Germinal center (tissue), 1 donor: ENCODE data around the gene ARHGAP30.
A peak's percentile ranks its signal among the peaks of the same experiment; 100 is the strongest.

Source experiments
- DNase-seq: peaks from one replicate; pipeline ENCODE4 v3.0.0; 2012; ENCODE audit warnings: mixed read lengths, low spot score

The ARHGAP30 gene

DNA sequence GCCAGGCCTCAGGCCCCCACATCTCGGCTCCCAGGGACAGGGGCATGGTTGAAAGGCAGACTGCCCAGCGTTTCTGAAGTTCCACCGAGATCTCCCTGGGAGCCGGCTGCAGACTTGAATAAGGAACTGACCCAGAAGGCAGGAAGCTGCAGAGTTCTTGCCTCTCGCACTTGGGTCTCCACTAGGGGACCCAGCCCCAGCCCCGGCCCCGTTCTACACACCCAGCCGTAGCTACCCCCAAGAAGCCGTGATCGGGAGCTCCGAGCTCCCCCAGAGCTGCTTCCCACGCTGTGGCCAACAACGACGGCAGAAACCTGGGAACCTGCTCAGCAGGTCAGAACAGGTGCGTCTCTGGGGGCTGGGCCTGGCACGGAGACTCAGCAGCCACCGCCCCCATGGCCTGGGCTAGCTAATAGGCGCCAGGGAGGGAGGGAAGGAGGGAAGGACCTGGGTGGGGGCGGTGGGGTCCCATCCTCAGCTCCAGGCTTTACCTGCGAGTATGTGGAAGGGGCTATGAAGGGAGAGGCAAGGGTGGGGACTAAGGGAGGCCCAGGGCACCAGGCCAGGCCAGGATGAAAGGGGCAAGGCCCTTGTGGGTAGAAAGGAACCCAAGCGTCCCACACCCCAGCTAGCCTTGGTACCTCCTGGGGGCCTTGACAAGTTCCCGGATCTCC lies 19.7 kb upstream of the ARHGAP30 start, which contains the start of gene NECTIN4:
NECTIN4 (minus strand) TSS at position 308 of the 674 bp plus-strand sequence; CDS start at position 46, 262 bp downstream.
- DNase-seq: no peak

DNA sequence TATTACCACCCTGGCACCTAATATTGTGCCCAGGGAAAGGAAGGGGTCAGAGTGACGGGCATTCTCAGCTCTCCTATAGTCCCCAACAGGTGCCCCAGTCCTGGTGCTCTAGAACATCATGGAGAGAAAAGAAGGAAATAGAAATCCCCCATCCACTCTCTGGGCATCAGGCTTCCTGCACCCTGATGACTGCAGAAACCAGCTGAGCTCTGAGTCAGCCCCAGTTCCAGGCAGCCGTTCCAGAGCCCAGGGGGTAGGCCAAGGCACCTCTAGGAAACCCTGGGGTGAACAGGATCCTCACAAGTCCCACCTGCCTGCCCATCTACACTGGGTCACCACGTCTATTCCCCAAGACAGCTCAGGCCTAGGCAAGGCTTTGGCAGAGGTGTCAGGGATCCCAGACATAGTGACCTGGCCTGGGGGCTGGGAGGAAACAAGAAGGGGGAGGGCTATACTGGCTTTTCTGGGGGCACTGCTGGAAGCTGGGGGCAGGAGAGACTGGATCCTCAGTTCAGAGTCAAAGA lies 19.0 kb upstream of the ARHGAP30 start:
- no peak for DNase-seq

DNA sequence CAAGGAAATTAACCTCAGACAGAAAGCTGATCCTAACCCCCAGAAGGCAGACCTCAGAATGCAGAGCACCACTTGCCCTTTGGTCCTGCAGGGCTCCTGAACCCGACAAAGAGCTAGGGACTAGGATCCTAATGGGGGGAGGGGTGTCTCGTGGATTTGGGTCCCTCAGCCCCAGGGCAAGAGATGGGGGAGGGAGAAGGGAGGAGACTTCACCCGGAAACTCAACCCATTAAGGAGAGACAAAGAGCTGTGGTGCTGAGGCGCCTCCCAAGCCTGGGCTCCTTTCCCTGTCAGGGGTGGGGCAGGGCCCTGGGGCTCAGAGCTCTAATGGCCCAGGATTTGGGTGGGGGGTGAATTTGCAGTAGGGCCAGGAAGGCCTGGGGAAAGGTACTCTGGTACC lies 16.8 kb upstream of the ARHGAP30 start:
- DNase-seq: no peak

DNA sequence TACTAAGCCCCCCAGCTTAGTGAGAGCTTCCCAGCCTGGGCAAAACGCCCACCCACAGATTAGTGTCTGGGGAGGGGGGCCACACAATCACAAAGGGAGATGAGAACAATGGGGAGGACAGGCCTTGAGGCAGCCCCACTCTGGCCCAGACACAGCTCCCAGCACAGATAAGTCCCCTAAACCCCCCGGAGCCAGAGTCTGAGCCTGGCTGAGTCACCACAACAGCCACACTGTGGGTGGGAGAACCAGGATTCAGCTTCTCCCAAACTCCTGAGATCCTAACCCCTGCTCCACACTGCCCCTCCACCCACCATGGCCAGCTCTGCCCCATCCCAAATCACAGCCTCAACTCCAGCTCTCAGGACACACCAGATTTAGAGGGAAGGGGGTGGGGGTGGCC lies 15.5 kb upstream of the ARHGAP30 start:
- DNase-seq: no peak

DNA sequence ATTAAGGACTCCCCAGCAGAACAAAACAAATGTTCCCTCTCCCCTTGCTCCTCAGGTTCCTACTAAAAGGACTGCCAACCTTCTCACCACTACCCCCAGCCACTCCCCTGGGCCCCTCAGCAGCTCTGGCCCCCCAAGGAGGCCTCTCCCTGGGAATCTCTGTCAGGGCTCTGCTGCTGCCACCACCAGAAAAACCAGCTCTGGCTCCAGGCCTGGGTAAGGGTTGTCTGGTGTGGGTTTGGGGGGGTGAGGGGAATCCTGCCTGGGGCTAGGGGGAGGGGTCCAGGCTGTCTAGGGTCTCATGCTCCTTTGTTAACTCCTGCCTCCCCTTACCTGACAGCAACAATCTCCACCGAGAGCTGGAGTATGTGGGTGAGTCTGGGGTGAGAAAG lies 14.9 kb upstream of the ARHGAP30 start:
- no peak for DNase-seq

DNA sequence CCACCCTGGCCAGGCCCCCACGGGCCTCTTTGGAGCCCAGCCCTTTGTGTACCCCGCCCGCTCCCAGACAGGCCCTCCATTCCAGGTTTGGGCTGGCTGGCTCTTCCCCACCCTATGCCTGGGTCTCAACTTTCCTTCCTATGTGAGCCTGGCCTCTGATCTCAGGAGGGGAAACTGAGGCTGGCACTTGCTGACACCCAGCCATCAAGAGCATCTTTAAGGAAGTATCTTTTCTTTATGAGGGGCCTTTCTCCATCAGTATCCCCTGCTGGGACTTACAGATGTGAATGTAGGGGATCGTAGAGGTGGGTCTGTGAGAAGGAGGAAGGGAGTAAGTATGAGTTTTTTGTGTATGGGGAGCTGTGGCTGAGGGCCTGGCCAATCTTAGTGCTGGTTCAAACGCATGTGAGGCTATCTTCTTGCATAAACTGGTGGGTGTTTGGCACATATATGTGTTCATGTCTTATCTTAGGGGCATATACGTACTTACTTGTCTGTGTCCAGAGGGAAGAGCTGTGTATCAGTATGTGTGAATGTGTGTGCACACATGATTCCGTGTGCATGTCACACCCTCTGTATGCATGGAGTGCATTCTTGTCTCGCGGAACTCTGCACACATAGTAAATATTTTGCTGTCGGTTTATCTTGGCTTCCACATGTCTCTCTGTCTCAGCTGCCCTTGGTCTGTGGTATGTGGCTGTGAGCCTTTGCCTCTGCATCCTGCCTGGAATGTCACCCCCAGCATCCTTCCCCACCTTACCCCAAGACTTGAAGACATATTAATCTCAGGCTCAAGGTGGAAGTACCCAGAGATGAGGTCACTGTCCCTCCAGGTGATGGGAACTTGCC lies 14.3 kb upstream of the ARHGAP30 start:
- DNase-seq: no peak

DNA sequence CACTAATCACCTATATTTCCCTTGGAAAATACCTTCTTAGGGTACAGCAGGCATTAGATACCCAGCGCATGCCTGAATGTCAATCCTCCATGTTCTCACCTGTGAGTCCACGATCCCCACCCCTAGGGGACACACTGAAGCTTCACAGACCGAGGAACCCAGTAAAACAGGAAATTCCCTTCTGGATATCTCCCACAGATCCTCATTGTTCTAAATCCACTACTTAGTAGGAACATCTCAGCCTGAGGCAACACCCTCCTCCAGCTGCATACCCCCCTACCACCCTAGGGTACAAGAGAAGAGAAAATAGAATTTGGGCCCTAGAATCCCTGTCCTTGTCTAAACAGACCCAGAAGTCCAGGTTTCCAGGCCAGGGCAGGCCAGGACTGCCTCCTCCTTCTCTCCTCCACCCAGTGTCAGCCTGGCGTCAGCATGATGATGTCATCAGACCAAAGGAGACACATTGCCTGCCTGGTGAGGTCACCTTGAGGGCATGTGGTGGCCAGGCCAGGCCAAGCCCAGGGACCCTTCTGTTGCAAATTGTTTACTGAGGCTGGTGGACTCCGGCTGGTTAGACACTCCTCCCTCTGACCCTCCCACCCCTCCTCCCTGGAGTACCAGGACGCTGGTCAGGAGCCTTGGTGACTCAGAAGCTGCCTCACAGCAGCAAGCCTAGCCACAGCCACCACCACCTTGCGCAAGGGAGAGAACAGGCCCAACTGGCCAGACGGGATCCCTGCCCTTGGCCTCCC lies 13.5 kb upstream of the ARHGAP30 start:
- no peak for DNase-seq

DNA sequence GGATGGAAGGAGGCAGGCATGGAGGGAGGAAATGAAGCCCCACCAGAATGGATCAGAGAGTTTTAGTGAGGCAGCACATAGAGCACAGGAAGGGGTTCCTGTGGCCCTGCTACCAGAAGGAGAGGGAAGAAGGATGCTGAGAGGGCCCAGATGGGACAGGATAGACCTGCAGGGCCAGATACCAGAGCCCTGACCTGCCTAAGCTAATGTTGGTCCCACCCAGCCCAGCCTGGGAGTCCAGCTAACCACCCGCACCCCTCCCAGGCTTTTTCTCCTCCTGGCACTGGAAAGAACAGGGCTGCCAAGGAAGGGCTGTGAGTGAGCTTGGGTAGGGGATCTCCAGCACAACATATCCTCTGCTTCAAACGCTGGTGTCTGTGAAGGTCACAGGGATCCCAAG lies 12.8 kb upstream of the ARHGAP30 start:
- DNase-seq: no peak

DNA sequence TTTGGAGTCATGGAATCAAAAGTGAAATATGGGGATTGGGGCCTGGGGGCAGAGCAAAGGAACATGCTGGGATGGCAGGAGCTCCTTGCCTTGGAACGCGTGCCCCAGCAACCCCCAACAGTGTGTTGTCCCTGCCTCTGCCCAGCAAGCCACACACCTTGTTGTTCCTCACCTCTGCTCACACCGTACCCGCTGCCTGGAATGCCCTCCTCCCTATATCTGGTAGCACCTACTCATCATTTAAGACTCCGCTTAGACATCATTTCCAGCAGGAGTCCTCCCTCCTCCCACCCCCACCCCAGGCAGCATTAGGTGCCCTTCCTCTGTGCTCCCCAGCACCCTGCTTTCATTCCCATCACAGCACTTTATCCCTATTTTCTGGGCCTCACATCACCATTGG lies 11.8 kb upstream of the ARHGAP30 start:
- DNase-seq: no peak

DNA sequence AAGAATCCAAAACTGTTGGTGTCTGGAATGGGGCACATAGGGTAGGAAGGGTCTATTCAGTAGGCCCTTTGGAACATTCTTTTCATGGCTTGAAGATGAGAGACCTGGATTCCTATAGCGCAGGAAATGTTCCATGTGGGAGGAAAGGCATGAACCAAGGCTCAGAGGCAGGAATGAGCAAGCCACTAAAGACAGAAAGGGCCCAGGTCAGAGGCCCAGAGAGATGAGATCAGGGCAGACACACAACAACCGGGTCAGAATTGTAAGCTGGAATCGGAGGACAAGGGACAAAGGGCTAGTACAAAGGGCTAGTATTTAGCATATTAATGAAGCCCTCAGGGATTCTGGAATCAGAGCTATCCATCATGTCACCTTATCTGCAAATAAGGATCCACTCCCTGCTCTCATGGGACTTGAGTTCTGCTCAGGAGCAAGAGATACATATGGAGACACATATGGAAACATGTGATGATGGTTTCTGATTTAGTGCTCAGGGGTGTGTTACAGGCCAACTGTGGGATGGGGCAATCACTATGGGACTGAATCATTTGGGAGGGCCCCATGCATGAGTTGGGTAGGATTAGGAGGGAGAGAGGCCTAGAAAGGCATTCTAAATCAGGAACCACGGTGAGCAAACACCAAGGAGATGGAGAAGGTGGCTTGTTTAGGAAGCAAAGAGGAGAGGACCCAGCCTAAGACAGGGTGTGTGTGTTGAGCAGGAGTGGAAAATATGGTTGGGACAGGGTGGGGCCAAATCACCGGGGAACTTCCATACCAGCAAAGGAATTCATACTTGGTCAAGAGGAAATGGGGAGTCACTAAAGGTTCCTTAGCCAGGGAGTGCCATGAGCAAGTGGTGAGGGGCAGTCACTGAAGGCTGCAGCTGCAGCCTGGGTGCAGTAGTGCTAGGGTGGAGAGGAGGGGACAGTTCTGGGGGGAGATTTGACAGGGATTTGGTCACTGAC lies 11.0 kb upstream of the ARHGAP30 start:
- no peak for DNase-seq

DNA sequence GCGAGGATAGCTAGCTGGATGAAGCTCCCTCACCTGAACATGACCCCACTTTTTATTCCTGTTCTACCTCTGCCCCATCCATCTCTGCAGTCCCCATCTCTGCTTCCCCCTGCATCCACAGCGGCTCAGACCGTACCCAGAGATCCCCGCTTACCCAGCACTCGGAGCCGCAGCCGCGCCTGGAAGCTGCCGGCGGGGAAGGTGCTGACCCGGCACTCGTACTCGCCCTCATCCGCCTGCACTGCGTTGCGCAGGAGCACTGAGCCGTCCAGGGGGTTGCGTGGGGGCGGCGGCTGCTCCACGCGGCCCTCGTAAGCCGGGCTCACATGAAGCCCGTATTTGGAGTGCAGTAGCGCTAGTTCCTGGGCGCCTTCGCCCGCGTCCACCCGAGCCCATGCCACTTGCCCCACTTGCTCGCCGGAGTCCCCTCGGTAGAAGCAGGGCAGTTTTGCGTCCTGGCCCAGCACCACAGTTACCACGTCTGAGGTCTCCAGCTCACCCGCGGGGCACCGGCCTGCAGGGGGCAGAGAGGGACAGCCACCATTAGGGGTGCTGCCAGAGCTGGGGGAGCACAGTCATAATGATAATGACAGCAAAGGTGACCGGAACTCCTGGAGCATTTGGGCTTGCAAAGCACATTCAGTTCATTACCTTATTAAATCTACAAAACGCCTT lies 9.9 kb upstream of the ARHGAP30 start:
- no peak for DNase-seq

DNA sequence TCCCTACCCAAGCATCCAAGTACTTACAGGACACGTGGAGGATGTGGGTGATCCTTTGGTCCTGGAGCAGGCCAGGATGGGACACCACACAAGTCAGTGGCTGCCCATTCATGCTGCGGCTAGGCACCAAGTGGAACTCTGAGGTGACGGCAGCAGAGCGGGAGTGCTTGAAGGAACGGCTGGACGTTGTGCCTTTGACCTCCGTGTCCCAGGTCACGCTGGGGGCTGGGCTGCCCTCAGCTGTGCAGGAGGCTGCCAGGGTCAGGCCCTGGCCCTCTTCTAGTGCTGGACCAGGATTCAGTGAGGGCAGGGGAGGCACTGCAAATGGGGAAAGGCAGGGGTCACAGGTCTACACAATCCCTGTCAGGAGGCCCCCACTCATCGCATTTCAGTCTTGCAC lies 7.7 kb upstream of the ARHGAP30 start:
- DNase-seq: no peak

DNA sequence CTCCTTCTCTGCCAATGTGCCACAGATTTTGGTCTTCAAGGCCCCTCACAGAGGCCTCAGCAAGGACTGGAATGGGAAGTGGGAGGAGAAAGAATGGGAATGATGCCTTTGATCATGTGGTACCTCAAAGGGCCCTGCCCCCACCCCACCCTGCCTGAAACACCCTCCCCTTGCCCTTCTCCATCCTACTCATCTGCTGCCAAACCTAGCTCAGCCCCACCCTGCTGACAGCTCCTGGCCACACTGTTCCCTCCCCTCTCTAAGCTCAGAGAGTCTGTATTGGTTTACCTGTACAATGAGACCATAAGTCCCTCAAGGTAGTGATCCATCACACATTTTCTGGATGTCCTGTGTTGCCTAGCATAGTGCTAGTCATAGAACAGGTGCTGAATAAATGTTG lies 6.7 kb upstream of the ARHGAP30 start:
- no peak for DNase-seq

DNA sequence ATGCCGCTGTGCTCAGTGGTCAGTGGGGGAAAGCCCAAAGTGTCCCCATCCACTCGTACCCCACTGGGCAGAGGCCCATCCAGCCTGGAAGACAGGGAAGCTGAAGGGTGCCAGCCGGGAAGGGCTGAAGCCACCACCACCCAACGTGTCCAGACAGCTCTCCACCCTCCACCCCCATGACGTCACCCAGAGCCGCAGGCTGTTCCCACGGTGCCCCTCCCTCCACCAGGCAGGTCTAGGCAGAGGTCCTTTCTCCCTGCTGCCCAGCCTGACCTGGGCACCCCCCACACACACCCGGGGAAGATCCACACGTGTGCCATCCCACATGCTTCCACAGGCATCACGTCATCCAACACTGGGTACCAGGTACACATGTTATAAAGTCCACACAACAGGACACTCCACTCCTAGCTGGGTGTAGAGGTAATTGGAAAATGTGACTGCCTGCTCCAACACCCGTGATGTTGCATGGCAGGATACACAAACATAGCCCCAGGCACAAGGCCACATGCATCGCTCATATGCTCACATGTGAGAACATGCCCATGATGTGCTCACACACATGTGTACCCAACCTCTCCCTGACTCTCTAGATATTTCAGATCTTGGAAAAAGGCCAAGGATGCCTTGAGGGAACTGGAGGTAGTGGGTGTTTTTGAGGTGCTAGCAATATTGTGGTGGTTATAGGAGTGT lies 5.1 kb upstream of the ARHGAP30 start:
- DNase-seq: no peak

DNA sequence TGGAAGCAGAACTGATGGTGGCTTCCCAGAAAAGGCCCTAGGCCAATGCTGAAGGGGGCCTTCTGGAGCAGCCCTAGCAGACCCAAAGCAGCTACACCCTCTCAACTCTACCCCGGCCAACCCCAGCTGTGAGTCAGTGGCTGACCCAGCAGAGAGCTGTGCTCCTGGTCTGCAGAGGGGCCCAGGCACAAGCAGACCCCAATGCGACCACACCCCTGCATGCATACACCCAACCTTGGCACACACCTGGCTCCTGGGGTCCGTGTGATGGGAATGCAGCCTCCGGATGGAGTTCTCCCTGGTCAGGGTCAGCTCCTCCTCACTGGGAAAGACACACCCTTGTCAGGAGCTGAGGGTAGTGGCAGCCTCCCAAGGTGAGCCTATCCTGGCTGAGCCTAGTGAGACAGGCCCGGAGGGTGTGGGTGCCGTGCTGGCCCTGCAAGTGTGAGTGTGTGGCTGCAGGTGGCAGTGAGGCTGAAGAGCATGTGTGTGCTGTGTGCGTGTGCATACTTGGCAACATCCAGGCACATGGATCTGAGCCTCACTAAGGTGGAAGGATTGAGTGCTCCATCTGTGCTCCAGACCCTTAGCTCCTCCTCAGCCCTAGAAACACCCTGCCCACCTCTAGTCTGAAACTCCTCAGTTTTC lies 3.9 kb upstream of the ARHGAP30 start:
- no peak for DNase-seq

DNA sequence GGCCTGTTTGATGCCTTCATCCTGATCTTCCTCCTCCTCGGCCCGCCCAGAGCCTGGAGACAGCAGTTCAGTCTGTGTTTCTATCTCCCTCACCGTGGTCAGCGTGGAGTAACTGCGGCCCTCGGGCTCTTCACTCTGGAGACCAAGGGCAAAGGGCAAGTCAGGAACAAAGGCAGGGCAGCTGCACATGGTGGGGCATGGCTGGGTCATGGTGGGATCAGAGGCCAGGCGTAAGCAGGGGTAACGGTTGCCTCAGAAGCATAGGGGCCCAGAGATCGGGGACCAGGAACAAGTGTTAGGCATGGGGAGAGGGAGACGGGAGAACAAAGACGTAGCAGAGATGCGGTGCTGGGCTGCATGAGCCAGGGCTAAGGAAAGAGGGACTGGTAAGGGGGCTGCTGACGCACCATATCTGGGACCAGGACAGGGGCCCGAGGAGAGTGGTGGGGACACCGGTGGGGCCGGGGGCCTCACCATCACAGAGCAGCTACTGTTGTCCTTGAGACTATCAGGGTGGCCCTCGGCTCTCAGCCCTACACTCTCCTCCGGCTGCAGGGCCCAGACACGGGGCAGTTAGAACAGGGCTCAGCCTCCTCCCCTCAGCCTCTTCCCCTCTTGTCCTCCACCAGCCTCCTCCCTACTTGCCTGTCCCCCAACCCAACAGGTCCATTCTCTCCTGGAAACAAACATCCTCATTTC lies 3.2 kb upstream of the ARHGAP30 start:
- no peak for DNase-seq

DNA sequence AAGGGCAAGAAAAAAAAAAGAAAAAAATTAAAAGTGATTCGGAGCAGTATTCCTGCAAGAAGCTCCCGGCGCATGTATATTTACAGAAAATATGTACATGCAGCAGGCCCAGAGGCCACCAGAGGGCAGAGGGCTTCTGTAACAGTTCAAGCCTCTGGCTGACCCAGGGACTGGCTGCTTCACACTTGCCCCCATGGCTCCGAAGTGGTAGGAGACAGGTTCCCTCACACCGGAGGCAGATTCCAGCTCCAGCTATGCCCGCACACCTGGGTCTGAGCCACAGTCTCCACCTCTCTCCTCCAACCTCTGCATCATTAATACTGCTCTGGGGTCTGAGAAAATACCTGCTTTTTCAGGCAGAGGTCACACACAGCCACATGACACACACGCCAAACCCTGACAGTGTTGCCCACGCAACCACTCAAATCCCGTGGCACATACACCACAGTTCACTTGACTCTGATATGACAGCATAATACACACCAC lies 2.2 kb upstream of the ARHGAP30 start:
- DNase-seq: peak; percentile 62

DNA sequence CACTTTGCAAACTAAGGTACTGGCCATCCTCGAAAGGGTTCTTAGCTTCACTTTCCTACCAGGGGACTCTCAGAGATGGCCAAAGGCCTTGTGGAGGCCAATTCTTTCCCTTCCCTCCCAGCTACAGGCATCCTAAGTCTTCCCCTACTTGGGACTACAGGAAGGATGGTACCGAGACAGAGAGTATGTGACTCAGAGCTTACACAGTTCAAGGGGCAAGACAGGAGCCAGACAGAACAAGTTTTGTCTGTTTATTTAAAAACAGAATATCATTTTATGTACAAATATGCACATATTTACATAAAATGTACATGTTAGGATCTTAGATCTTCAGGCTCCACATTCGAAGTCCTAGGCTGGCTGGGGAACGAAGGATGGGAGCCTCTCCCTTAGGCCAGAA lies 1.1 kb upstream of the ARHGAP30 start:
- no peak for DNase-seq

DNA sequence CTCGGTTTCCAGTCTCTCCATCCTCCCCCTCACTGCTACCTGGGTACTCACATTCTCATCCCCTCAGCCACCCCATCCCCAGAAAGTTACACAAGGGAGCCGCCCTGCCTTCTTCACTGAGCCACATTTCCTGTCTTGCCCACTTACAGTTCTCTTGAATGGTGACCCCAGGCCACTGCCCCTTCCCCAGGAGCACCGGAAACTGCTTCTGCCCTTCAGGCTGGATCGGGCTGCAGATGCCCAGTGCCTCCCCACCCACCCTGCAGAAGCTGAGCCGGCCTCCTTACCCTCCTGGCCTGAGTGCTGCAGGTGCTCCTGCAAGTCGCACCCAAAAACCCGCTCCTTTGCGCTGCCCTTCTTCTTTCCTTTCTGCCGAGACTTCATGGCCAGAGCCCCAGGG lies 450 bp downstream of the ARHGAP30 start:
- no peak for DNase-seq
